IMR-90 (cell line): Measurements from ENCODE around the gene THSD7B. TPM values are rescaled to one million over a fixed set of nuclear protein-coding genes. Genes with fewer than 3 reads are reported as not detected.

Experiments used
- ATAC-seq: fragments of 200-7000 bp; cut with Tn5 transposase; 2 replicates; pipeline ENCODE4 v1.9.1; 2020; ENCODE audit warnings: low read depth, mild to moderate bottlenecking, moderate library complexity
- BruUV-seq: library from RNA; stranded (reverse); fragments of 400-500 nt; replicated peaks from 2 replicates; lab custom pipeline; 2021; lab: Mats Ljungman, UMichigan
- CTCF ChIA-PET: fragments of 300-600 bp; formaldehyde crosslinking; extraction: SDS; loops from one replicate; lab custom pipeline; 2021; ENCODE audit warnings: antibody characterized with exemption; lab: Yijun Ruan, JAX
- POLR2A ChIA-PET: fragments of 300-600 bp; sonication (Branson Sonifier 250); formaldehyde crosslinking; loops from one replicate; lab custom pipeline; 2022; ENCODE audit warnings: antibody characterized with exemption; ENCODE audit not compliant: unreplicated experiment; lab: Charles Lee
- DNase-seq: peaks from one replicate; pipeline ENCODE4 v3.0.0; 2013
- H2AFZ ChIP-seq: replicated peaks from 2 replicates; pipeline ENCODE3; 2013; ENCODE audit warnings: low read length, mild to moderate bottlenecking; ENCODE audit not compliant: poor library complexity
- H2AK5ac ChIP-seq: 2 replicates; pipeline ENCODE4 v1.6.1; 2013; ENCODE audit warnings: low read depth, low read length, inconsistent platforms
- H2AK9ac ChIP-seq: replicated peaks from 2 replicates; pipeline ENCODE3; 2013; ENCODE audit warnings: mild to moderate bottlenecking, low read depth, low read length, moderate library complexity; ENCODE audit not compliant: poor library complexity
- H2BK120ac ChIP-seq: 2 replicates; pipeline ENCODE4 v1.6.1; 2013; ENCODE audit warnings: low read depth, low read length, inconsistent platforms
- H2BK15ac ChIP-seq: 3 replicates; pipeline ENCODE4 v1.6.1; 2013; ENCODE audit warnings: low read depth, low read length, inconsistent platforms
- H2BK20ac ChIP-seq: 2 replicates; pipeline ENCODE4 v1.6.1; 2013; ENCODE audit warnings: low read depth, mild to moderate bottlenecking, inconsistent platforms, low read length, moderate library complexity
- H2BK5ac ChIP-seq: 2 replicates; pipeline ENCODE4 v1.6.1; 2013; ENCODE audit warnings: mild to moderate bottlenecking, low read depth, low read length, inconsistent platforms; ENCODE audit not compliant: poor library complexity, severe bottlenecking
- H3K14ac ChIP-seq: replicated peaks from 2 replicates; pipeline ENCODE4 v1.6.1; 2013; ENCODE audit warnings: low read depth, low read length, inconsistent platforms
- H3K18ac ChIP-seq: 2 replicates; pipeline ENCODE4 v1.6.1; 2013; ENCODE audit warnings: low read depth, low read length, control low read depth
- H3K23ac ChIP-seq: 2 replicates; pipeline ENCODE4 v1.6.1; 2013; ENCODE audit warnings: low read depth, low read length, inconsistent platforms
- H3K27ac ChIP-seq: 2 replicates; pipeline ENCODE4 v1.5.1; 2013; ENCODE audit warnings: mild to moderate bottlenecking, control low read depth, low read length; ENCODE audit not compliant: insufficient read depth
- H3K27me3 ChIP-seq: 2 replicates; pipeline ENCODE4 v1.6.1; 2013; ENCODE audit warnings: low read length; ENCODE audit not compliant: control insufficient read depth, insufficient read depth
- H3K36me3 ChIP-seq: 2 replicates; pipeline ENCODE4 v1.6.1; 2013; ENCODE audit warnings: low read length, mixed read lengths; ENCODE audit not compliant: control insufficient read depth, insufficient read depth
- H3K4ac ChIP-seq: 2 replicates; pipeline ENCODE4 v1.6.1; 2013; ENCODE audit warnings: low read depth, low read length, inconsistent platforms
- H3K4me1 ChIP-seq: 2 replicates; pipeline ENCODE4 v1.6.1; 2013; ENCODE audit warnings: low read length, mixed read lengths; ENCODE audit not compliant: control insufficient read depth, insufficient read depth
- H3K4me2 ChIP-seq: 2 replicates; pipeline ENCODE4 v1.6.1; 2013; ENCODE audit warnings: low read depth, mild to moderate bottlenecking, control low read depth, low read length, moderate library complexity
- H3K4me3 ChIP-seq: 2 replicates; pipeline ENCODE4 v1.5.1; 2013; ENCODE audit warnings: low read depth, mild to moderate bottlenecking, control low read depth, low read length, moderate library complexity; ENCODE audit not compliant: insufficient read depth
- H3K56ac ChIP-seq: 2 replicates; pipeline ENCODE4 v1.6.1; 2013; ENCODE audit warnings: low read length, inconsistent platforms; ENCODE audit not compliant: insufficient read depth; ENCODE audit errors: extremely low read depth
- H3K79me1 ChIP-seq, 2 experiments: 2 replicates each; pipeline ENCODE4 v1.6.1; 2013; ENCODE audit warnings: low read length in 2 of 2, inconsistent platforms in 1 of 2, low read depth in 1 of 2
- H3K9ac ChIP-seq: 2 replicates; pipeline ENCODE4 v1.6.1; 2013; ENCODE audit warnings: low read depth, low read length, control low read depth
- H3K9me1 ChIP-seq: 2 replicates; pipeline ENCODE4 v1.6.1; 2013; ENCODE audit warnings: low read length, inconsistent platforms; ENCODE audit not compliant: insufficient read depth
- H3K9me3 ChIP-seq: 2 replicates; pipeline ENCODE4 v1.6.1; 2013; ENCODE audit warnings: low read length; ENCODE audit not compliant: control insufficient read depth, insufficient read depth
- H4K20me1 ChIP-seq: 2 replicates; pipeline ENCODE4 v1.6.1; 2013; ENCODE audit warnings: low read length, inconsistent platforms; ENCODE audit not compliant: insufficient read depth
- H4K5ac ChIP-seq: 2 replicates; pipeline ENCODE4 v1.6.1; 2013; ENCODE audit warnings: mild to moderate bottlenecking, low read depth, low read length, control low read depth
- H4K8ac ChIP-seq, 2 experiments: 2 replicates each; pipeline ENCODE4 v1.6.1; 2013; ENCODE audit warnings: low read depth in 2 of 2, low read length in 2 of 2, control low read depth in 1 of 2, inconsistent platforms in 1 of 2
- H4K91ac ChIP-seq: 2 replicates; pipeline ENCODE4 v1.6.1; 2013; ENCODE audit warnings: low read depth, low read length, inconsistent platforms; ENCODE audit not compliant: insufficient read depth
- BHLHE40 ChIP-seq: fragments of 150-350 bp; IDR thresholded peaks from 2 replicates; pipeline ENCODE4 v1.6.1; 2016; ENCODE audit warnings: mild to moderate bottlenecking, low read depth, low read length
- CEBPB ChIP-seq: IDR thresholded peaks from 2 replicates; pipeline ENCODE4 v1.6.1; 2012; ENCODE audit warnings: low read depth, low read length, improper control_type of control experiment
- CHD1 ChIP-seq: IDR thresholded peaks from 2 replicates; pipeline ENCODE4 v1.6.1; 2012; ENCODE audit warnings: low read depth, low read length, improper control_type of control experiment
- MAFK ChIP-seq: IDR thresholded peaks from 2 replicates; pipeline ENCODE4 v1.6.1; 2012; ENCODE audit warnings: low read depth, low read length, improper control_type of control experiment
- MAZ ChIP-seq: IDR thresholded peaks from 2 replicates; pipeline ENCODE4 v1.6.1; 2012; ENCODE audit warnings: low read depth, mild to moderate bottlenecking, low read length, improper control_type of control experiment, moderate library complexity, borderline replicate concordance
- MXI1 ChIP-seq: IDR thresholded peaks from 2 replicates; pipeline ENCODE4 v1.6.1; 2012; ENCODE audit warnings: low read depth, mild to moderate bottlenecking, low read length, moderate library complexity, borderline replicate concordance
- NFE2L2 ChIP-seq: fragments of 150-350 bp; IDR thresholded peaks from 2 replicates; pipeline ENCODE4 v1.6.1; 2016; ENCODE audit warnings: low read depth, mild to moderate bottlenecking, low read length
- POLR2A ChIP-seq: IDR thresholded peaks from 2 replicates; pipeline ENCODE4 v1.6.1; 2012; ENCODE audit warnings: mild to moderate bottlenecking, low read depth, low read length
- RFX5 ChIP-seq: IDR thresholded peaks from 2 replicates; pipeline ENCODE4 v1.8.0; 2012; ENCODE audit warnings: low read depth, mild to moderate bottlenecking, low read length, moderate library complexity
- dilution Hi-C: fragments of 300-500 bp; cut with HindIII; formaldehyde crosslinking; loops from one replicate; pipeline ENCODE4 v1.14.3; 2018; ENCODE audit warnings: low sequenced_read_pairs; ENCODE audit not compliant: unreplicated experiment
- in situ Hi-C: fragments of 300-500 bp; cut with MboI; formaldehyde crosslinking; loops from 3 replicates; pipeline ENCODE4 v1.14.3; 2019; ENCODE audit warnings: low sequenced_read_pairs, inconsistent platforms, mixed read lengths
- intact Hi-C: fragments of 100-400 bp; cut with micrococcal nuclease; formaldehyde crosslinking; loops from 2 replicates; pipeline ENCODE4 v1.10.0; 2022
- polyA plus RNA-seq, 3 experiments: library from polyadenylated mRNA; depleted of rRNA; stranded (reverse); fragments of >200 nt; gene quantifications; 2 replicates each; pipeline ENCODE4 v1.2.3, GENCODE V29; 2012; ENCODE audit warnings: low replicate concordance in 1 of 3
- total RNA-seq: library from RNA; depleted of rRNA; stranded (reverse); fragments of >200 nt; gene quantifications from 2 replicates; pipeline ENCODE4 v1.2.3, GENCODE V29; 2012
- TF ChIP-seq, protein P1 (sequence below): fragments of 150-350 bp; IDR thresholded peaks from 2 replicates; pipeline ENCODE4 v1.6.1; 2016; ENCODE audit warnings: low read depth, mild to moderate bottlenecking, low read length, moderate library complexity, borderline replicate concordance

The THSD7B gene
- total and polyA plus RNA-seq, 2 of the 4 experiments (the other 2 are of a cell fraction), result not detected

DNA sequence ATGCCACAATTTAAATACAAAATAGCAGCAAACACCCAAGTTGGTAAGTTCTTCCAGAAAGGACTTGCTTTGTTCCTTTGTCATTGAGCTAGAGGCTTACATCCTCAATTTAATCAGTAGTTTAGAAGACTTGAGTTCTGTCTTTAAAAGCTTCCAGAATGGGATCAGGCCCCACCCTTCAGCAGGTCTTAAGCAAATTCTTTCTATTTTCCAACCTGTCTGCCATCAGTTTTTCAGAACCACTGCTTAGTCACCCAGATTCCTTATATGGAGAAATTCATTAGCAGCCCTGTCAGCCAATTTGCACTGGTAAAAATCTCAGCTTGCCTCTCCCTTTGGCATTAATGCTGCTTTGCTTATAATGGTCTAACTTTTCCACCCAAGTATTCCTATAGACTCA, 935.3 kb downstream of the THSD7B start:
- H2BK15ac ChIP-seq, result no peak overlapping the region
- TF ChIP-seq CEBPB (no peak), RFX5 (no peak), MAZ (no peak), MXI1 (no peak), NFE2L2 (no peak), CHD1 (no peak), POLR2A (no peak), BHLHE40 (no peak), MAFK (no peak)
- TF ChIP-seq, protein P1, sequence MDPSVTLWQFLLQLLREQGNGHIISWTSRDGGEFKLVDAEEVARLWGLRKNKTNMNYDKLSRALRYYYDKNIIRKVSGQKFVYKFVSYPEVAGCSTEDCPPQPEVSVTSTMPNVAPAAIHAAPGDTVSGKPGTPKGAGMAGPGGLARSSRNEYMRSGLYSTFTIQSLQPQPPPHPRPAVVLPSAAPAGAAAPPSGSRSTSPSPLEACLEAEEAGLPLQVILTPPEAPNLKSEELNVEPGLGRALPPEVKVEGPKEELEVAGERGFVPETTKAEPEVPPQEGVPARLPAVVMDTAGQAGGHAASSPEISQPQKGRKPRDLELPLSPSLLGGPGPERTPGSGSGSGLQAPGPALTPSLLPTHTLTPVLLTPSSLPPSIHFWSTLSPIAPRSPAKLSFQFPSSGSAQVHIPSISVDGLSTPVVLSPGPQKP, result no peak
- intact Hi-C loops, result no loop called here
- no peaks in the 10 kb centered on the region for H4K20me1 ChIP-seq
- no peak overlapping the region for H2BK120ac ChIP-seq
- no peaks in the 10 kb centered on the region for H3K36me3 ChIP-seq
- H3K9me3 ChIP-seq, result 0 out of 2 replicates have a peak, but pooled peaks cover 4% of the 10 kb centered on the region
- H3K4me1 ChIP-seq, result no peaks in the 10 kb centered on the region
- H3K4me2 ChIP-seq, result no peak overlapping the region
- H3K4ac ChIP-seq, result no peak overlapping the region
- no peaks in the 10 kb centered on the region for H3K79me1 ChIP-seq
- H4K5ac ChIP-seq, result no peak overlapping the region
- H2AK5ac ChIP-seq, result no peak overlapping the region
- in situ Hi-C loops, result no loop called here
- H2BK20ac ChIP-seq, result no peak overlapping the region
- H4K8ac ChIP-seq, result no peak overlapping the region
- H3K9me1 ChIP-seq, result no peaks in the 10 kb centered on the region
- no TSS peak for BruUV-seq
- no peak overlapping the region for H3K18ac ChIP-seq
- DNase-seq (no peak), ATAC-seq (no peak)
- no peak overlapping the region for H2BK5ac ChIP-seq
- H3K14ac ChIP-seq, result no peak overlapping the region
- no peak overlapping the region for H2AK9ac ChIP-seq
- H3K9ac ChIP-seq, result no peak overlapping the region
- ChIA-PET CTCF (interaction anchor here (0.6 kb wide), 1 partner anchor 52 kb away, joined by 3 read pairs; no protein-coding TSS in a partner anchor), POLR2A (no interaction called here)
- dilution Hi-C loops, result no loop called here
- H4K91ac ChIP-seq, result no peak overlapping the region
- H3K27me3 ChIP-seq, result no peaks in the 10 kb centered on the region
- no peak overlapping the region for H3K23ac ChIP-seq
- H3K4me3 ChIP-seq, result no peak overlapping the region
- no peak overlapping the region for H2AFZ ChIP-seq
- no peak overlapping the region for H3K27ac ChIP-seq
- H3K56ac ChIP-seq, result no peak overlapping the region
